Stomach (tissue), 4 donors: ENCODE data around the gene E2F6.

Source experiments
- CTCF ChIP-seq, 7 experiments: fragments of 450-650 bp in 4 of 7; fragments of 200-600 bp in 3 of 7; sonication (generic) in 3 of 7; IDR thresholded peaks; one replicate each; pipeline ENCODE4 v1.5.1; 2016 to 2019; ENCODE audit warnings: antibody characterized with exemption in 7 of 7, control low read depth in 2 of 7, mild to moderate bottlenecking in 1 of 7
- POLR2A ChIP-seq, 4 donors: fragments of 450-650 bp; IDR thresholded peaks; one replicate each; pipeline ENCODE4 v1.6.1; 2016; ENCODE audit warnings: antibody characterized with exemption in 4 of 4, control low read depth in 2 of 4, mild to moderate bottlenecking in 1 of 4, moderate library complexity in 1 of 4
- POLR2AphosphoS5 ChIP-seq, 3 donors: sonication (generic); formaldehyde crosslinking; IDR thresholded peaks; one replicate each; pipeline ENCODE4 v1.6.1; 2016; ENCODE audit warnings: antibody characterized with exemption in 3 of 3

- TF ChIP-seq POLR2A (IDR thresholded peaks at IDR 0.05) = no peak
- no peak for TF ChIP-seq CTCF (IDR thresholded peaks at IDR 0.05)
- TF ChIP-seq POLR2AphosphoS5 (IDR thresholded peaks at IDR 0.05) = no peak
Observed at GRCh38 chr2:11465110-11465484, 864 bp downstream of the E2F6 start.
